LNCaP clone FGC (cell line): ENCODE data around the gene HCFC2.

Source experiments
- DNase-seq: peaks from one replicate; pipeline ENCODE4 v3.0.0-alpha.2; 2011; ENCODE audit warnings: low read depth
- H3K4me3 ChIP-seq: 2 replicates; pipeline ENCODE4 v1.5.1; 2011; ENCODE audit warnings: mild to moderate bottlenecking, low read depth, low read length, control low read depth
- CTCF ChIP-seq: IDR thresholded peaks from 2 replicates; pipeline ENCODE4 v1.5.1; 2012; ENCODE audit warnings: mild to moderate bottlenecking; ENCODE audit not compliant: control insufficient read depth, insufficient read depth; ENCODE audit errors: extremely low read depth

HCFC2 gene

GRCh38 chr12:104050436-104050835 is 13.9 kb upstream of the HCFC2 start:
- TF ChIP-seq CTCF = no peak
- no peak for DNase-seq
- H3K4me3 ChIP-seq = no peak overlapping the region

GRCh38 chr12:104054681-104055346 is 9.5 kb upstream of the HCFC2 start:
- no peak overlapping the region for H3K4me3 ChIP-seq
- no peak for TF ChIP-seq CTCF
- no peak for DNase-seq

GRCh38 chr12:104055686-104056388 is 8.5 kb upstream of the HCFC2 start:
- H3K4me3 ChIP-seq = no peak overlapping the region
- peak; percentile 88 for DNase-seq
- TF ChIP-seq CTCF = no peak

GRCh38 chr12:104056419-104056972 is 7.8 kb upstream of the HCFC2 start:
- peak; percentile 31 for DNase-seq
- H3K4me3 ChIP-seq = no peak overlapping the region
- no peak for TF ChIP-seq CTCF

GRCh38 chr12:104057771-104058197 is 6.5 kb upstream of the HCFC2 start:
- peak; percentile 62 for TF ChIP-seq CTCF
- no peak for DNase-seq

GRCh38 chr12:104058802-104059201 is 5.5 kb upstream of the HCFC2 start:
- no peak overlapping the region for H3K4me3 ChIP-seq
- TF ChIP-seq CTCF = no peak
- no peak for DNase-seq

More at GRCh38 chr12:104057771-104058197, 6.5 kb upstream of the HCFC2 start:
- no peak overlapping the region for H3K4me3 ChIP-seq
